HG03571 (cell line): ENCODE results near the gene PGD.
"Not testable (repeated sequence)": the region's sequence is repeated elsewhere in the genome, so short reads cannot be mapped to it uniquely, and the experiment has no call there.

Experiments used
- ATAC-seq: cut with Tn5 transposase; IDR thresholded peaks from one replicate; pipeline ENCODE4 v1.9.1; 2021; ENCODE audit not compliant: unreplicated experiment

Gene PGD

DNA sequence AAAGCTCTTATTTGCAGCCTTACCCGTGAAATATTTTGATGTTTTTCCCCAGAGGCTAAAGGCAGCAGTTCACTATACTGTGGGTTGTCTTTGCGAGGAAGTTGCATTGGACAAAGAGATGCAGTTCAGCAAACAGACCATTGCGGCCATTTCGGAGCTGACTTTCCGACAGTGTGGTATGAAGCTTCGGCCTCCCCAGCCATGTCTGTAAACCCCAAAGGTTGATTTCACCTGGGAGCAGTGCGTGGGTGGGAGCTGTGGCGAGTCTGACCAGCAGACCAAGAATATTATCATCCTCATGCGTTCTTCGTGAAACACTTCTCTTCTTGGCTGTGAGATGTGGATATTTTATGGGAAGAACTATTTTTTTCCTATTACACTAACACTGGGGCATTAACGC lies 34.9 kb downstream of the PGD start:
- ATAC-seq = no peak

DNA sequence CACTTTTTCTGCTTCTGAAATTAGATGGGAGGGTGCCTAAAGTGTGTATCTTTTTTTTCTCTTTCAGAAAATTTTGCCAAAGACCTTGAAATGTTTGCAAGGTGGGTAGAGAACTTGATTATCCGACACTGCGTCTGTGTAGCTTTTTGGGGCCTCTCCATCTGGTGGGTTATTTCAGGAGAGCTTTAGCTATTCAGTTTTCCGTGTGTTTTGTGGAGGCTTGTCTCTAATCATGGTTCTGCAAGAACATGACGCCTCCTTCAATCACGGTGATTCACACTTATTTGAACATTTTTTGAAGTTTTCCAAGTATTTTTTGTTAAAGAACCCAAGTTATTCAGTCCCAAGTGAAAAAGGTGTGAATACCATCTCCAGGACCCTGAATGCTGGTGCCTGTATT lies 35.7 kb downstream of the PGD start:
- no peak for ATAC-seq

DNA sequence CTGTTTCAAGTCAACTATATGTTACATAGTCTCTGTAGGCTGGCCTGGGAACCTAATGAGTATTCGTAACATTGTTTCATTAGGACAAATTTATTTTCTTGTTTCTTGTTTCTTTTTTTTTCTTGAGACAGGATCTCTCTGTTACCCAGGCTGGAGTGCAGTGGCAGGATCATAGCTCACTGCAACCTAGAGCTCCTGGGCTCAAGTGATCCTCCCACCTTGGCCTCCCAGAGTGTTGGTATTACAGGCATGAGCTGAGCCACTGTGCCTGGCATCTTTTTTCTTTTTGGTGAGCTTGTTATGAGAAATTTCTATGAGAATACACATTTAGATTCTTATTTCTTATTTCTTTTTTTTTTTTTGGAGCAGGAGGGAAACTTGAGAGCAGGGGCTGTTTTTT lies 38.2 kb downstream of the PGD start:
- no peak for ATAC-seq

GRCh38 chr1:10438677-10439163 lies 39.9 kb downstream of the PGD start:
- no peak for ATAC-seq

- ATAC-seq = no peak
Measured at GRCh38 chr1:10440305-10440704, 41.4 kb downstream of the PGD start.

GRCh38 chr1:10440794-10441193 lies 41.9 kb downstream of the PGD start:
- ATAC-seq = no peak

DNA sequence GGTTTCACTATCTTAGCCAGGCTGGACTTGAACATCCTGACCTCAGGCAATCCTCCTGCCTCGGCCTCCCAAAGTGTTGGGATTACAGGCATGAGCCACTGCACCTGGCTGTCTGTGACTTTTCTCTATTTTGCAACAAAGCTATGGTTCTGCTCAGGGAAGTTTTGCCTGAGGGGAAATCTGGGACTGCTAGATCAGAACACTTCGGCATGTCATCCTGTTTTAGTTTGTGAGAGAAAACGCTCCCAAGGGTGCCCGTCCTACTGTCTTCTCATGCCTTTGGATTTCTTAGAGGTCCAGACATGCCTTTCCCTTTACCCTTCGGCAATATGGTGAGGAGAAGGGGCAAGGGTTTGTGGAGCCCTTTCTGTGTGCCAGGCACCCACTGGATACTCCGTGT lies 45.4 kb downstream of the PGD start:
- no peak for ATAC-seq

DNA sequence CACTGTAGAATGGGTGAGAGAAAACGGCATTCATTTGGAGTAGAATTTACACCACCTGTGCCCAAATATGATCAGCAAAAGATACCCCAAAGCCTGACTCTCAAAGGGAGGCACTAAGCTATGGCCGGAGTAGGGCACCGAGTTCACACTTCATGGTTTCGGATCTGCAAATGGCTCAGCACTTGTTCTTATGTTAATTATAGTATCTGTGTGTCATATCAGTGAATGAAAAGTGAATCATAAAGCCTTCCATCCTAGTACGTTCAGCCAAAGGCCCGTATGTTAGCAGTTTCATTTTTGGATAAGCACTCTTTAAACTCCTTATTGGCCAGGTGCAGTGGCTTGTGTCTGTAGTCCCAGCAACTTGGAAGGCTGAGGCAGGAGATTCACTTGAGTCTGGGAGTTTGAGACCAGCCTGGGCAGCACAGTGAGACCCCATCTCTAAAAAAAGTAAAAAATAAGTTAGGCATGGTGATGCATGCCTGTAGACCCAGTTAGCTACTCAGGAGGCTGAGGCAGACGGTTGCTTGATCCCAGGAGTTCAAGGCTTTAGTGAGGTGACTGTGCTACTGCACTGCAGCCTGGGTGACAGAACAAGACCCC lies 46.0 kb downstream of the PGD start:
- no peak for ATAC-seq

DNA sequence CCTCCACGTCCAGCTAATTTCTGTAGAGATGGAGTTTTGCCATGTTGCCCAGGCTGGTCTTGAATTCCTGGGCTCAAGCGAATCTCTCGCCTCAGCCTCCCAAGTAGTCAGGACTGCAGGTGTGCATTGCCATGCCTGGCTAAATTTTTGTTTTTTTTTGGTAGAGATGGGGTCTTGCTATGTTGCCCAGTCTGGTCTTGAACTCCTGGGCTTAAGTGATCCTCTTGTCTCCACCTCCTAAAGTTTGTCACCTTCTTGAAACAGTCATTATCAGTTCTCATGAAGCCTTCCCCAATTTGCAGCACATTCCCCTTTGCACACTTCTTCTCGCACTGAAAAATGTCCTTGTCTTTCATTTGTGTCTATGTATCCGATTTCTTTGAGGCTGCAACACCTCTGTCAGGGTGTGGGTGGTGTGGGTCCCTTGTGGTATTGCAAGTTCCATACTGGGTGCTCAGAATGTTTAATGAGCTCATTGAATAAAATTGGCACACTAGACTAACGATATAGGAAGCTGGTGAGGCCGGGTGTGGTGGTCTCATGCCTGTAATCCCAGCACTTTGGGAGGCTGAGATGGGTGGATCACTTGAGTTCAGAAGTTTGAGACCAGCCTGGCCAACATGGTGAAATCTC lies 48.0 kb downstream of the PGD start:
- ATAC-seq = no peak

GRCh38 chr1:10449751-10450150 lies 50.9 kb downstream of the PGD start, which contains the start of gene CORT:
TSS of gene CORT (plus strand) at chr1:10450031. CDS start at chr1:10450224, 193 bp downstream.
- ATAC-seq = no peak

DNA sequence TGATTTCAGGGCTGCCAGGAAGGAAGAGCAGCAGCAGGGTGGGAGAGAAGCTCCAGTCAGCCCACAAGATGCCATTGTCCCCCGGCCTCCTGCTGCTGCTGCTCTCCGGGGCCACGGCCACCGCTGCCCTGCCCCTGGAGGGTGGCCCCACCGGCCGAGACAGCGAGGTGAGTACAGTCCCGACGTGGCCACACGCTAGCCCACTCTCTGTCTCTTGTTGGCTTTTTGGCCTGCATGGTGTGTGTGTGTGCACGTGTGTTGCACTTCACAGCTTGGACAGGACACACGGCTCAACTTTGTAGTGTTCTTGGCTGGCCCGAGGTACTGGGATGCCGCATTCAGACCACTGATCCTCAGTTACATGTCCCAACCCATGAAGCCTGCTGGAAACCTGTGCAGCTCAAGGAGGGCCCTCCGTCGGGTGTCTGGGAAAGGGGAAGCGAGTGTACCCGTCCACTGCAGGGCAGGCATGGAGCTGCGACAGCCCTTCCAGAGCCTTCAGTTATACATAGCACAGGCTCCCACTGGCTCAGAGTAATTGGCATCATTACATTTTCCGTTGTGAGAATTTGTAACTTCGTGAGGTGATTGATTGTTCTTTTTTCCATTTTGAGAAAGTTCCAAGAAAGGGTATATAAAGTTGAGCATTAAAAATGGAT lies 51.4 kb downstream of the PGD start:
- ATAC-seq = no peak

GRCh38 chr1:10450836-10451235 lies 52.0 kb downstream of the PGD start:
- no peak for ATAC-seq

GRCh38 chr1:10451287-10451686 lies 52.4 kb downstream of the PGD start:
- ATAC-seq = no peak

GRCh38 chr1:10456048-10456447 lies 57.2 kb downstream of the PGD start:
- no peak for ATAC-seq

DNA sequence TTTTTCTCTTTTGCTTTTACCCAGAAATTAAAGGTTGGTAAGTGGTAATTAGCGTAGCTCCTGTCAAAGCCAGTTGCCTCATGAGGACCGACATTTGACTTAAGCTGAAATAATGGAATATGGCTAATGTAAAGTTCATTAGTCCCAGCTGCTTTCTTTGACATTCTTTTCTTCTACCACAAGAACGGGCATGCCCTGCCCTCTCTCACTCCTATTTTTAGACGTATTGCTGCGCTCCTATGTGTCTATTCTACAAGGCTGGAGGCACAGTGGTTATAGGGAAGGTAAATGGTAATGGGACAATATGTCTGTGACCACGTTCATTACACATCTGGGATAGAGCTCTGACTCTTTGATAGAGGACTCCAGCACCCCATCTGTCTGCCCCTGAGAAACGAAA lies 57.8 kb downstream of the PGD start:
- ATAC-seq = no peak

GRCh38 chr1:10457462-10457861 lies 58.6 kb downstream of the PGD start:
- not testable (repeated sequence) for ATAC-seq

- no peak for ATAC-seq
Measured at GRCh38 chr1:10457875-10458274, 59.0 kb downstream of the PGD start.

GRCh38 chr1:10459184-10459583 lies 60.3 kb downstream of the PGD start:
- no peak for ATAC-seq

DNA sequence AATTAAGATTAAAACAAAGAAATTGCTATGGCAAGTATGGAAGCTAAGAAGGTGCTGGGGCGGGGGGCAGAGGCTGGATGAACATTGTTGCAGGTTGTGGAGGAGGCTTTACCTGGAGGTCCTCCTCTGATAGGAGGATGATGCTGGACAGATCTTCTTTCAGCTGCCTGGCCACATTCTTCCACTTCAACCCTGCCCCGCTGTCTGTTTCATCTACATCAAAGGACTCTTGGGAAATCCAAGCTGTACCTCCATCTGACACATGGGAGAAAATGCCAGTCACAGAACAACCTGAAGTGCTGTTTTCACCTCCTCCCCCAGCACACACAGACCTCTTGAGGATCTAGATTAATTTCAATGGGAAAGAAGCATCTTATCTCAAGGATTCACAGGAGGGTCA lies 68.2 kb downstream of the PGD start:
- no peak for ATAC-seq

GRCh38 chr1:10470043-10470442 lies 71.2 kb downstream of the PGD start:
- ATAC-seq = no peak
